Endodermal cell (in vitro differentiated cells): ENCODE measurements around the gene HLA-DPB1. TPM values are rescaled to one million over a fixed set of nuclear protein-coding genes. Genes with fewer than 3 reads are reported as not detected.

Source experiments
- DNase-seq: peaks from one replicate; pipeline ENCODE4 v3.0.0-alpha.2; 2017
- H3K27ac ChIP-seq: 2 replicates; pipeline ENCODE4 v1.5.1; 2013; ENCODE audit warnings: mild to moderate bottlenecking, low read depth, low read length, moderate library complexity
- H3K27me3 ChIP-seq: 2 replicates; pipeline ENCODE4 v1.6.1; 2013; ENCODE audit warnings: mild to moderate bottlenecking, low read length, moderate library complexity; ENCODE audit not compliant: insufficient read depth, control insufficient read depth, poor library complexity, severe bottlenecking
- H3K36me3 ChIP-seq: 2 replicates; pipeline ENCODE4 v1.7.0; 2013; ENCODE audit warnings: mild to moderate bottlenecking, low read length, moderate library complexity; ENCODE audit not compliant: control insufficient read depth, insufficient read depth
- H3K4me1 ChIP-seq: one replicate; pipeline ENCODE4 v1.7.0; 2013; ENCODE audit warnings: low read length; ENCODE audit not compliant: control insufficient read depth, insufficient read depth
- H3K4me3 ChIP-seq: 2 replicates; pipeline ENCODE4 v1.5.1; 2013; ENCODE audit warnings: mild to moderate bottlenecking, low read length, moderate library complexity
- H3K9ac ChIP-seq: 2 replicates; pipeline ENCODE4 v1.6.1; 2013; ENCODE audit warnings: mild to moderate bottlenecking, low read length, moderate library complexity; ENCODE audit not compliant: poor library complexity, severe bottlenecking; ENCODE audit errors: extremely low read depth
- H3K9me3 ChIP-seq: 2 replicates; pipeline ENCODE4 v1.6.1; 2013; ENCODE audit warnings: mild to moderate bottlenecking, low read length, moderate library complexity; ENCODE audit not compliant: control insufficient read depth
- H3K27ac Mint-ChIP-seq: 2 replicates; pipeline ENCODE4 v1.8.0; 2020; ENCODE audit warnings: mixed read lengths
- H3K27me3 Mint-ChIP-seq: 2 replicates; pipeline ENCODE4 v1.8.0; 2021; ENCODE audit warnings: mild to moderate bottlenecking, mixed read lengths; ENCODE audit not compliant: insufficient read depth
- H3K36me3 Mint-ChIP-seq: 2 replicates; pipeline ENCODE4 v1.8.0; 2020; ENCODE audit warnings: low read depth, mixed read lengths
- H3K4me1 Mint-ChIP-seq: 2 replicates; pipeline ENCODE4 v1.8.0; 2020; ENCODE audit warnings: mixed read lengths
- H3K4me3 Mint-ChIP-seq: 2 replicates; pipeline ENCODE4 v1.8.0; 2020; ENCODE audit warnings: mild to moderate bottlenecking, moderate library complexity, mixed read lengths
- H3K9me3 Mint-ChIP-seq: 2 replicates; pipeline ENCODE4 v1.8.0; 2020; ENCODE audit warnings: mild to moderate bottlenecking, mixed read lengths
- WGBS, 2 experiments: methylation state at CpG; one replicate each; pipeline versions ENCODE4 v1.1.5 to v1.1.7; 2013; ENCODE audit warnings: missing lambda C conversion rate in 2 of 2, mixed read lengths in 1 of 2; ENCODE audit not compliant: insufficient coverage in 1 of 2, insufficient read length in 1 of 2; 5-methylcytosine and 5-hydroxymethylcytosine counted together
- total RNA-seq, 2 donors: library from RNA; stranded (reverse); fragmentation: NEBNext Ultra II Directional in 1 of 2; extraction: Animal tissue kit (Norgen Biotek cat#: 25700) in 1 of 2; gene quantifications; 2 replicates in 1 of 2; 3 replicates in 1 of 2; pipeline ENCODE4 v1.2.1, GENCODE V29; 2021
- TF ChIP-seq, protein P1 (sequence below): fragments of 200-600 bp; sonication (generic); conservative IDR thresholded peaks from 2 replicates; pipeline ENCODE4 v1.5.0; 2021; ENCODE audit warnings: antibody characterized with exemption, mild to moderate bottlenecking

HLA-DPB1 gene
- total RNA-seq, 2 donors from 2014 or later: 13.5 to 20.6 TPM

DNA sequence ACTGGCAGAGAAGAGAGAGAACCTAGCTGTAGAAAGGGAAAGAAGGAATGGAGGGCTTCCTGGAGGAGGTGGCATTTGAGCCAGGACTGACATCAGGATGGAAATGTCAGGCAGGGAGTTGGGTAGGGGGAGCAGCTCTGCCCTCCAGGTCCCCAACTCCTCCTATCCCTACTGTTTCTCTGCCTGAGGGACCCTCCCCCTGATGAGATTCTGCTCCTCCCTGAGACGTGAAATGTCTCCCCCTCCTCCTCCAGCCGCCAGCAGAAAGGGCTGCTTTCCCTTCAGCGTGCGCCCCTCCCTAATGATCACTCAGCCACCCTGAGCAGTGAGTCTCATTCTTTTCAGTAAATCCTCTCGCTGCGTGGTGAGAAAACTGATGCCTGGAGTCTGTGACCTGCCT lies 40.6 kb downstream of the HLA-DPB1 start:
- Mint-ChIP-seq H3K9me3 (no peaks in the 10 kb centered on the region), H3K27ac (no peak overlapping the region), H3K4me1 (peaks cover 37% of the 10 kb centered on the region), H3K36me3 (no peaks in the 10 kb centered on the region), H3K4me3 (peak overlapping the region; percentile 79), H3K27me3 (peaks cover 46% of the 10 kb centered on the region)
- peak; percentile 70 for DNase-seq
- no peaks in the 10 kb centered on the region for H3K9me3 ChIP-seq
- H3K4me1 ChIP-seq: no peaks in the 10 kb centered on the region
- 25 to 46% methylated on average over 5 to 6 of the region's 6 CpGs for WGBS, 2 experiments
- peak overlapping the region; percentile 23 for H3K4me3 ChIP-seq
- H3K36me3 ChIP-seq: no peaks in the 10 kb centered on the region
- TF ChIP-seq, protein P1, sequence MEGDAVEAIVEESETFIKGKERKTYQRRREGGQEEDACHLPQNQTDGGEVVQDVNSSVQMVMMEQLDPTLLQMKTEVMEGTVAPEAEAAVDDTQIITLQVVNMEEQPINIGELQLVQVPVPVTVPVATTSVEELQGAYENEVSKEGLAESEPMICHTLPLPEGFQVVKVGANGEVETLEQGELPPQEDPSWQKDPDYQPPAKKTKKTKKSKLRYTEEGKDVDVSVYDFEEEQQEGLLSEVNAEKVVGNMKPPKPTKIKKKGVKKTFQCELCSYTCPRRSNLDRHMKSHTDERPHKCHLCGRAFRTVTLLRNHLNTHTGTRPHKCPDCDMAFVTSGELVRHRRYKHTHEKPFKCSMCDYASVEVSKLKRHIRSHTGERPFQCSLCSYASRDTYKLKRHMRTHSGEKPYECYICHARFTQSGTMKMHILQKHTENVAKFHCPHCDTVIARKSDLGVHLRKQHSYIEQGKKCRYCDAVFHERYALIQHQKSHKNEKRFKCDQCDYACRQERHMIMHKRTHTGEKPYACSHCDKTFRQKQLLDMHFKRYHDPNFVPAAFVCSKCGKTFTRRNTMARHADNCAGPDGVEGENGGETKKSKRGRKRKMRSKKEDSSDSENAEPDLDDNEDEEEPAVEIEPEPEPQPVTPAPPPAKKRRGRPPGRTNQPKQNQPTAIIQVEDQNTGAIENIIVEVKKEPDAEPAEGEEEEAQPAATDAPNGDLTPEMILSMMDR: no peak
- H3K27me3 ChIP-seq: peaks cover 46% of the 10 kb centered on the region
- H3K9ac ChIP-seq: no peak overlapping the region
- no peak overlapping the region for H3K27ac ChIP-seq

DNA sequence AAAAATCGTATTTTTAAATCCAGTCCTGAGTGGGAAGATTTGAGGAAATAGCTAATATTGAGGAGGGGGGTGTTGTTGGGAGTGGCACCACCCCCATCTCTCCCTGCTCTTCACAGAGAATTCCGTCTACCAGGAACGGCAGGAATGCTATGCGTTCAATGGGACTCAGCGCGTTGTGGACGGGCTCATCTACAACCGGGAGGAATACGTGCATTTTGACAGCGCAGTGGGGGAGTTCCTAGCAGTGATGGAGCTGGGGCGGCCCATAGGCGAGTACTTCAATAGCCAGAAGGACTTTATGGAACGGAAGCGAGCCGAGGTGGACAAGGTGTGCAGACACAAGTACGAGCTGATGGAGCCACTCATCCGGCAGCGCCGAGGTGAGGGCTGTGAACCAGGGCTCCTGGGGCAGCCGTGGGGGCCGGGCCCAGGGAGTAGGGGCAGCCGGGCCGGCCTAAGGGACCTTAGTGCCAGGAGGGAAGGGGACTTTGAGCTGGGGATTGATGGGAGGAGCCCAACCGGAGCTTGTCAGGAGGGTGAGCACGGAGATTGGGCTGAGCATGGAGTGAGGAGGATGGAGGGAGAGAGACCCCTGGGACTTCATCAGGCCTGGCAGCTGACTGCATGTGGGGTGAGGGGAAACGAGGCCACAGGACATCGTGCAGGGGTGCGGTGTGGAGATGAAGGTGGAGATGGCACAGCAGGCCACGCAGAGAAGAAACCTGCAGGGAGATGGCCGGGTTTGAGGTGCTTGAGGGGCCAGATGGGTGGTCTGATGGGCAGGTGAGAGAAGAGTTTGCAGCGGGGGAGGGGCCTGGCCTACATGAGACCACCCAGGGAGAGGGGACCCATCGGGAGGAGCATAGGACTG lies 41.3 kb downstream of the HLA-DPB1 start:
- H3K9me3 ChIP-seq: no peaks in the 10 kb centered on the region
- H3K36me3 ChIP-seq: no peaks in the 10 kb centered on the region
- TF ChIP-seq, protein P1: no peak
- H3K4me1 ChIP-seq: no peaks in the 10 kb centered on the region
- peaks cover 40% of the 10 kb centered on the region for H3K27me3 ChIP-seq
- peak overlapping the region; percentile 79 for H3K4me3 Mint-ChIP-seq
- H3K27me3 Mint-ChIP-seq: peaks cover 46% of the 10 kb centered on the region
- no peak overlapping the region for H3K9ac ChIP-seq
- peak; percentile 79 for DNase-seq
- H3K9me3 Mint-ChIP-seq: peaks cover 2% of the 10 kb centered on the region
- H3K4me3 ChIP-seq: peak overlapping the region; percentile 23
- peaks cover 3% of the 10 kb centered on the region for H3K36me3 Mint-ChIP-seq
- H3K27ac Mint-ChIP-seq: peak overlapping the region; percentile 83
- H3K4me1 Mint-ChIP-seq: peaks cover 44% of the 10 kb centered on the region
- 18 to 25% methylated on average over 27 to 32 of the region's 32 CpGs for whole genome bisulfite sequencing, 2 experiments
- H3K27ac ChIP-seq: no peak overlapping the region

DNA sequence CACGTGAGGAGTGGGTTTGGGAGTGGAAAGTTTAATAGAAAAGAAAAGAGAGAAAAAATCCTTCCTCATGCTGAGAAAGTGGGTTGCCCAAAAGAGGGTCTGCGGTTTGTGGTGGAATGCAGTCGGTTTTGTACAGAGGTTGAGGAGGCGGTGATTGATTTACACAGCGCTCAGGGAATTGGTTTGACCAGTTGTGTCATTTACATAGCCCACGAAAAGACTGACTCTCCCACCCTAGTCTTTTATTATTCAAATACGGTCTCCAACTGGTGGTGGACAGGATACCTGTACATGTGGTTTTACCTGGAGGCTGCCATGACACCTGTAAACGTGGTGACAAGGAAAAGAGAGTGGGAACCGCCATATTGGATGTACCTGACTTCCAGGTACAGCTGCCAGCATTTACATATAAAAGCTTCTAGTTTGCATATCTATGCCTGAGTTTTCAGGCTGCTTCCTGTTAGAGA lies 42.1 kb downstream of the HLA-DPB1 start:
- Histone ChIP-seq H3K36me3 (no peaks in the 10 kb centered on the region), H3K9me3 (peaks cover 3% of the 10 kb centered on the region), H3K27me3 (peaks cover 40% of the 10 kb centered on the region), H3K27ac (no peak overlapping the region), H3K4me3 (no peak overlapping the region), H3K4me1 (no peaks in the 10 kb centered on the region), H3K9ac (no peak overlapping the region)
- Mint-ChIP-seq H3K9me3 (peaks cover 7% of the 10 kb centered on the region), H3K27me3 (peaks cover 42% of the 10 kb centered on the region), H3K36me3 (peaks cover 5% of the 10 kb centered on the region), H3K4me3 (peak overlapping the region; percentile 79), H3K27ac (peak overlapping the region; percentile 83), H3K4me1 (peaks cover 50% of the 10 kb centered on the region)
- WGBS, 2 experiments: 48 to 54% methylated on average over 3 to 9 of the region's 9 CpGs
- TF ChIP-seq, protein P1: no peak
- DNase-seq: peak; percentile 61
